GM12878 (cell line): ENCODE data around the gene PADI4. TPM values are rescaled to one million over a fixed set of nuclear protein-coding genes. Genes with fewer than 3 reads are reported as not detected.

ENCODE experiments used
- ATAC-seq: fragments of 200-7000 bp; cut with Tn5 transposase; 3 replicates; pipeline ENCODE4 v1.9.1; 2020; ENCODE audit warnings: mild to moderate bottlenecking, moderate library complexity
- BruUV-seq: library from RNA; stranded (reverse); fragments of 400-500 nt; replicated peaks from 2 replicates; lab custom pipeline; 2021; lab: Mats Ljungman, UMichigan
- CTCF ChIA-PET: fragments of 300-600 bp; sonication (Branson Sonifier 250); formaldehyde crosslinking; extraction: SDS; loops from one replicate; lab custom pipeline; 2021; ENCODE audit warnings: inconsistent platforms; lab: Yijun Ruan, JAX
- POLR2A ChIA-PET: fragments of 350-600 bp; formaldehyde crosslinking; extraction: SDS; loops from one replicate; lab custom pipeline; 2021; ENCODE audit warnings: inconsistent platforms; lab: Charles Lee
- RAD21 ChIA-PET: fragments of 300-600 bp; sonication (Branson Sonifier 250); formaldehyde crosslinking; loops from one replicate; lab custom pipeline; 2023; ENCODE audit warnings: antibody characterized with exemption; ENCODE audit not compliant: unreplicated experiment; lab: Charles Lee
- SMC1A ChIA-PET: fragments of 300-600 bp; sonication (Branson Sonifier 250); formaldehyde crosslinking; loops from one replicate; lab custom pipeline; 2023; ENCODE audit not compliant: unreplicated experiment, uncharacterized antibody; lab: Charles Lee
- DNase-seq: peaks from one replicate; pipeline ENCODE4 v3.0.0-alpha.2; 2011; ENCODE audit warnings: low read depth, low spot score
- FAIRE-seq: peaks from 3 replicates; lab custom pipeline; 2011; peaks lifted over from hg19 to GRCh38; lab: Jason Lieb, UNC
- H2AFZ ChIP-seq: 2 replicates; pipeline ENCODE4 v1.6.0; 2011; ENCODE audit warnings: low read depth, low read length, control low read depth; ENCODE audit not compliant: control insufficient read depth
- H3K27ac ChIP-seq: 2 replicates; pipeline ENCODE4 v1.5.1; 2011; ENCODE audit warnings: control low read depth; ENCODE audit not compliant: control insufficient read depth, insufficient read depth
- H3K27me3 ChIP-seq, 2 experiments: replicated peaks in 1 of 2; 2 replicates each; pipeline versions ENCODE4 v1.6.0 to v1.6.1; 2011; ENCODE audit warnings: low read length in 1 of 2; ENCODE audit not compliant: control insufficient read depth in 2 of 2, insufficient read depth in 2 of 2
- H3K36me3 ChIP-seq, 2 experiments: 2 replicates each; pipeline ENCODE4 v1.5.1; 2011; ENCODE audit warnings: low read length in 1 of 2; ENCODE audit not compliant: control insufficient read depth in 2 of 2, insufficient read depth in 2 of 2
- H3K4me1 ChIP-seq: 2 replicates; pipeline ENCODE4 v1.6.1; 2011; ENCODE audit warnings: mild to moderate bottlenecking, low read length, moderate library complexity, mixed read lengths; ENCODE audit not compliant: control insufficient read depth, insufficient read depth
- H3K4me2 ChIP-seq: 2 replicates; pipeline ENCODE4 v1.6.0; 2011; ENCODE audit warnings: control low read depth; ENCODE audit not compliant: control insufficient read depth, insufficient read depth
- H3K4me3 ChIP-seq: fragments of 200-600 bp; sonication (generic); 2 replicates; pipeline ENCODE4 v1.5.1; 2016
- H3K79me2 ChIP-seq: 2 replicates; pipeline ENCODE4 v1.6.0; 2011; ENCODE audit warnings: low read length; ENCODE audit not compliant: control insufficient read depth, insufficient read depth
- H3K9ac ChIP-seq: 2 replicates; pipeline ENCODE4 v1.8.0; 2011; ENCODE audit warnings: low read length, control low read depth, mixed read lengths; ENCODE audit not compliant: control insufficient read depth, insufficient read depth
- H3K9me3 ChIP-seq: replicated peaks from 3 replicates; pipeline ENCODE4 v1.5.1; 2011; ENCODE audit warnings: mild to moderate bottlenecking, low read length; ENCODE audit not compliant: control insufficient read depth, insufficient read depth
- H4K20me1 ChIP-seq: 2 replicates; pipeline ENCODE4 v1.6.0; 2011; ENCODE audit not compliant: control insufficient read depth, insufficient read depth
- FOXM1 ChIP-seq: IDR thresholded peaks from 2 replicates; pipeline ENCODE4 v1.6.1; 2012; ENCODE audit warnings: low read depth, mild to moderate bottlenecking, inconsistent platforms, low read length, moderate library complexity
- IKZF1 ChIP-seq: fragments of 450-650 bp; conservative IDR thresholded peaks from 2 replicates; pipeline ENCODE4 v1.6.1; 2017; ENCODE audit warnings: antibody characterized with exemption, mild to moderate bottlenecking
- MXI1 ChIP-seq: fragments of 150-350 bp; IDR thresholded peaks from 2 replicates; pipeline ENCODE4 v1.6.1; 2011; ENCODE audit warnings: low read depth, mild to moderate bottlenecking, inconsistent platforms, low read length, improper control_type of control experiment
- SIX5 ChIP-seq: IDR thresholded peaks from 2 replicates; pipeline ENCODE4 v1.6.1; 2011; ENCODE audit warnings: mild to moderate bottlenecking, low read depth, low read length, moderate library complexity; ENCODE audit not compliant: severe bottlenecking
- WGBS: methylation state at CpG from one replicate; pipeline ENCODE4 v1.1.6; 2016; ENCODE audit warnings: low lambda C conversion rate; ENCODE audit not compliant: insufficient replicate concordance, insufficient coverage; ENCODE audit errors: missing lambda C conversion rate; 5-methylcytosine and 5-hydroxymethylcytosine counted together
- in situ Hi-C: fragments of 300-500 bp; cut with MboI; formaldehyde crosslinking; loops from 9 replicates; pipeline ENCODE4 v1.14.3; 2018; ENCODE audit warnings: mixed read lengths
- intact Hi-C: fragments of 100-400 bp; cut with micrococcal nuclease; formaldehyde crosslinking; loops from one replicate; pipeline ENCODE4 v1.14.2; 2022; ENCODE audit not compliant: unreplicated experiment
- polyA plus RNA-seq, 11 experiments: library from polyadenylated mRNA; depleted of rRNA in 4 of 11; unstranded in 6 of 11; stranded (reverse) in 5 of 11; fragments of >200 nt; fragmentation: Nextera tagmentation in 4 of 11; fragmentation: Illumina TruSeq in 1 of 11; extraction: Ambion mirVana in 4 of 11; extraction: Trizol in 1 of 11; gene quantifications; 1 replicate in 1 of 11; 2 replicates in 10 of 11; pipeline versions ENCODE4 v1.2.1 to v1.2.3, GENCODE V29; 2011 to 2016; ENCODE audit warnings: inconsistent platforms in 2 of 11, missing spikeins in 2 of 11, low read depth in 1 of 11
- total RNA-seq, 4 experiments: library from RNA; depleted of rRNA in 3 of 4; stranded (reverse); fragments of >200 nt in 3 of 4; fragmentation: Illumina TruSeq in 1 of 4; extraction: Trizol in 1 of 4; gene quantifications; 2 replicates each; pipeline versions ENCODE4 v1.2.1 to v1.2.3, GENCODE V29; 2013 to 2021
- TF ChIP-seq, protein P1 (sequence below): IDR thresholded peaks from 2 replicates; pipeline ENCODE4 v1.6.1; 2012; ENCODE audit warnings: low read length, inconsistent platforms
- TF ChIP-seq, protein P2 (sequence below): IDR thresholded peaks from 2 replicates; pipeline ENCODE4 v1.6.1; 2011; ENCODE audit warnings: low read depth, low read length, improper control_type of control experiment, borderline replicate concordance
- TF ChIP-seq, protein P3 (sequence below): IDR thresholded peaks from 2 replicates; pipeline ENCODE4 v1.6.1; 2011; ENCODE audit warnings: borderline replicate concordance, low read depth, mild to moderate bottlenecking, moderate library complexity, low read length; ENCODE audit not compliant: insufficient read depth, poor library complexity, severe bottlenecking

PADI4 gene
- total and polyA plus RNA-seq, 10 of the 15 experiments (the other 5 are each of a cell fraction or from before 2014, with no cell fraction given): 0.08 to 0.47 (median 0.15) TPM; not detected in 3

DNA sequence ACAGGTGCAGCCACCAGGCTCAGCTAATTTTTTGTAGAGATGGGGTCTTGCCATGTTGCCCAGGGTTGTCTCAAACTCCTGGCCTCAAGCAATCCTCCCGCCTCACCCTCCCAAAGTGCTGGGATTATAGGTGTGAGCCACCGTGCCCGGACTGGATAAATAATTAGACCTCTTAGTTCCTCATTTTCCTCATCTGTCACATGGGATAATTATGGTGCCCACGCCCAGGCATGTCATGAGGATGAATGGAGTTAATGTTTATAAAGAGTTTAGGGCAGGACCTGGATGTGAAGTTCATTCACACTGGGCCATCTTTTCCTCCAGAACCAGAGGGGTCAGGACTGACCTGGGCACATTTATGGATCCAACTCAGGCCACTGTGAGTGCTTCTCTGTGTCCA is 35.4 kb upstream of the PADI4 start (continued):
- TF ChIP-seq, protein P1, sequence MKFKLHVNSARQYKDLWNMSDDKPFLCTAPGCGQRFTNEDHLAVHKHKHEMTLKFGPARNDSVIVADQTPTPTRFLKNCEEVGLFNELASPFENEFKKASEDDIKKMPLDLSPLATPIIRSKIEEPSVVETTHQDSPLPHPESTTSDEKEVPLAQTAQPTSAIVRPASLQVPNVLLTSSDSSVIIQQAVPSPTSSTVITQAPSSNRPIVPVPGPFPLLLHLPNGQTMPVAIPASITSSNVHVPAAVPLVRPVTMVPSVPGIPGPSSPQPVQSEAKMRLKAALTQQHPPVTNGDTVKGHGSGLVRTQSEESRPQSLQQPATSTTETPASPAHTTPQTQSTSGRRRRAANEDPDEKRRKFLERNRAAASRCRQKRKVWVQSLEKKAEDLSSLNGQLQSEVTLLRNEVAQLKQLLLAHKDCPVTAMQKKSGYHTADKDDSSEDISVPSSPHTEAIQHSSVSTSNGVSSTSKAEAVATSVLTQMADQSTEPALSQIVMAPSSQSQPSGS: no peak
- TF ChIP-seq, protein P2, sequence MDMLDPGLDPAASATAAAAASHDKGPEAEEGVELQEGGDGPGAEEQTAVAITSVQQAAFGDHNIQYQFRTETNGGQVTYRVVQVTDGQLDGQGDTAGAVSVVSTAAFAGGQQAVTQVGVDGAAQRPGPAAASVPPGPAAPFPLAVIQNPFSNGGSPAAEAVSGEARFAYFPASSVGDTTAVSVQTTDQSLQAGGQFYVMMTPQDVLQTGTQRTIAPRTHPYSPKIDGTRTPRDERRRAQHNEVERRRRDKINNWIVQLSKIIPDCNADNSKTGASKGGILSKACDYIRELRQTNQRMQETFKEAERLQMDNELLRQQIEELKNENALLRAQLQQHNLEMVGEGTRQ: no peak
- TF ChIP-seq MXI1: no peak
- TF ChIP-seq, protein P3, sequence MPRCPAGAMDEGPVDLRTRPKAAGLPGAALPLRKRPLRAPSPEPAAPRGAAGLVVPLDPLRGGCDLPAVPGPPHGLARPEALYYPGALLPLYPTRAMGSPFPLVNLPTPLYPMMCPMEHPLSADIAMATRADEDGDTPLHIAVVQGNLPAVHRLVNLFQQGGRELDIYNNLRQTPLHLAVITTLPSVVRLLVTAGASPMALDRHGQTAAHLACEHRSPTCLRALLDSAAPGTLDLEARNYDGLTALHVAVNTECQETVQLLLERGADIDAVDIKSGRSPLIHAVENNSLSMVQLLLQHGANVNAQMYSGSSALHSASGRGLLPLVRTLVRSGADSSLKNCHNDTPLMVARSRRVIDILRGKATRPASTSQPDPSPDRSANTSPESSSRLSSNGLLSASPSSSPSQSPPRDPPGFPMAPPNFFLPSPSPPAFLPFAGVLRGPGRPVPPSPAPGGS: no peak
- TF ChIP-seq IKZF1: no peak

DNA sequence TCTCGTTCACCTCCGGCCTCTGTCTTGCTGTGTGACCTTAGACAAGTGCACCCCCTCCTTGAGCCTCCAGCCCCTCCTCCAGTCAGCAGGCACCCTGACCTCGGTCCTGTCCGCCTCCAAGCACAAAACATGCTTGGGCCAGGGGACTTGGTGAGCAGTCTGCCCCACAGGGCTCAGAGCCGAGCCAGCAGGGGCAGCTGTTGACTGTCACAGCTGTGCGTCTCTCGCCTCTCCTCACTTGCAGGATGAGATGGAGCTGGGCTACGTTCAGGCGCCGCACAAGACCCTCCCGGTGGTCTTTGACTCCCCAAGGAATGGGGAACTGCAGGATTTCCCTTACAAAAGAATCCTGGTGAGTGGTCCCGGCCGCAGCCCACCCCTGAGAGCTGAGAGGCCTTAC is 34.9 kb upstream of the PADI4 start:
- H3K4me2 ChIP-seq: no peak overlapping the region
- H3K79me2 ChIP-seq: no peaks in the 10 kb centered on the region
- 83% methylated on average over 13 of the region's 13 CpGs for WGBS
- ChIA-PET CTCF (interaction anchor here (0.9 to 3.1 kb wide), 8 partner anchors 10 to 151 kb away, joined by 3 to 13 read pairs (median 4); no protein-coding TSS in a partner anchor), SMC1A (interaction anchor here (1.7 to 2.1 kb wide), 3 partner anchors 10 to 148 kb away, joined by 4 to 6 read pairs (median 5); no protein-coding TSS in a partner anchor), RAD21 (interaction anchor here (0.7 to 1.6 kb wide), 4 partner anchors 131 to 215 kb away, joined by 3 read pairs; no protein-coding TSS in a partner anchor), POLR2A (no interaction called here)
- no peaks in the 10 kb centered on the region for H4K20me1 ChIP-seq
- no TSS peak for BruUV-seq
- ATAC-seq (no peak), DNase-seq (no peak), FAIRE-seq (no peak)
- H2AFZ ChIP-seq: no peak overlapping the region
- H3K4me1 ChIP-seq: peaks cover 10% of the 10 kb centered on the region
- no peaks in the 10 kb centered on the region for H3K9me3 ChIP-seq
- no peaks in the 10 kb centered on the region for H3K36me3 ChIP-seq
- in situ Hi-C loops: no loop called here
- TF ChIP-seq FOXM1: no peak
- TF ChIP-seq SIX5: no peak
- TF ChIP-seq, all 136 proteins: peak for 0
- no peak overlapping the region for H3K4me3 ChIP-seq
- intact Hi-C loops: loop anchor here (10.0 kb wide), 1 partner anchor 218 kb away; the partner anchor contains the start of gene SDHB
- no peak overlapping the region for H3K27ac ChIP-seq
- H3K27me3 ChIP-seq: no peaks in the 10 kb centered on the region
- H3K9ac ChIP-seq: no peak overlapping the region
